HG03520 (cell line): ENCODE measurements around the gene ARCN1.

Experiments used
- ATAC-seq: cut with Tn5 transposase; IDR thresholded peaks from one replicate; pipeline ENCODE4 v1.9.1; 2021; ENCODE audit warnings: mild to moderate bottlenecking, moderate library complexity; ENCODE audit not compliant: unreplicated experiment

ARCN1 gene

DNA sequence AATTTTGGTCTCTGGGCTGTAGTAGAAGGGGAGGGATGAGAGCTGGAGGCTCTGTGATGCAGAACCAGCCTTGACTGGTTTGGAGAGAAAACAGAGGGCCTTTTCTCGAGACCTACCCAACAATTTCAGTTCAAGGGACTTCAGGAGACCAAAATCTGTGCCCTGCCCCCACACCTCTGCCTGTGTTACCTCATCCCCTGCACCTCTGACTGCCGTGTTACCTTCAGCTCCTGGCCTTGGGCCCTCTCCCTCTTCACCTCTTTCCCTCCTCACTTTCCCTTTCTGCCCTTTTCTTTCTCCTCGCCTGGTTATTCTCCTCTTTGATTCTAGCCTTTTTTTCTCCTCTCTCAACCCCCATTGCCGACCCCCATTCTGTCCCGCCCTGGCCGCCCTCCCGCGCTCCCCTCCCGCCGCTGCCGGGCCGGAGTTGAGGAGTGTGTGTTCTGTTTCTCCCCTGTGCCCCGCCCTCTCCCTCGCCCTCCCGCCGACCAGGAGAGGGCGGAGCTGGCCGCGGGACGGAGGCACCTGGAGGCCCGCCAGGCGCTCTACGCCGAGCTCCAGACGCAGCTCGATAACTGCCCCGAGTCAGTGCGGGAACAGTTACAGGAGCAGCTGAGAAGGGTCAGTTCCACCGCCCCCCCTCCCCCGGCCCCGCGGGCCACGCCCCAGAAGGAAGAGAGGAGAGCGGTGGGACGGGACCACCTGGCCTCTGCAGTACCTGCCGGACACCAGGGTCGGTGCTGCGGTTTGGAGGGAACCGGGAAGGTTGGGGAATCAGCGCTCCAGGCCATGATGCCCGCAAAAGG lies 62.4 kb downstream of the ARCN1 start:
- no peak for ATAC-seq

DNA sequence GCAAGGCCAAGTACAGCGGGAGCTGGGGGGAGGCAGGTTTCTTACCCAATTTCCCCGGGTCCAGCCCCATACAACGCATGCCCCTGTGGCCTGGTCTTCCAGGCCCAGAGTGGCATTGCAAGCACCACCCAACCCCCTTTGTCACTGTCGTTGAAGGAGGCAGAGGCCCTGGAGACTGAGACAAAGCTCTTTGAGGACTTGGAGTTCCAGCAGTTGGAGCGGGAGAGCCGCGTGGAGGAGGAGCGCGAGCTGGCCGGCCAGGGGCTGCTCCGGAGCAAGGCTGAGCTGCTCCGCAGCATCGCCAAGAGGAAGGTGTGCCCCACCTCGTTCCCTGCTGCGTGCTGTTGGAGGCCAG lies 63.0 kb downstream of the ARCN1 start:
- ATAC-seq, result no peak

DNA sequence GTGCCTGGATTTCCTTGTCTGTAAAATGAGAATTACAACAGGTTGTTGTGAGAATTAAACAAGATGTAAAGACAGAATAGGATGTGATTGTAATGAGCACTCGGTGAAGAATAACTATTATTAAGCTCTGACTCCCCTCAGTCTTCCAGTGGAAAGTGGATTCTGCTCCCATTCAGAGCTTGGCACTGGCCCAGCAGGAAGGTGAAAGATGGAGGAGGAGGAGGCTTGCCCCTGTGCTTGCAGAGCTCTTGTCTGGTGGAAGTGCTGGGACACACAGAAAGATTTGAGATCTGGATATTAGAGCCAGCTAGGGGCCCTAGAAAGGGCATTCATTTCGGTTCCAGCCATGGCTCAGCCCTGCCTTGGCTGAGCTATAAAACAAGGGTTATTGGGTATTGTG lies 63.4 kb downstream of the ARCN1 start:
- no peak for ATAC-seq

DNA sequence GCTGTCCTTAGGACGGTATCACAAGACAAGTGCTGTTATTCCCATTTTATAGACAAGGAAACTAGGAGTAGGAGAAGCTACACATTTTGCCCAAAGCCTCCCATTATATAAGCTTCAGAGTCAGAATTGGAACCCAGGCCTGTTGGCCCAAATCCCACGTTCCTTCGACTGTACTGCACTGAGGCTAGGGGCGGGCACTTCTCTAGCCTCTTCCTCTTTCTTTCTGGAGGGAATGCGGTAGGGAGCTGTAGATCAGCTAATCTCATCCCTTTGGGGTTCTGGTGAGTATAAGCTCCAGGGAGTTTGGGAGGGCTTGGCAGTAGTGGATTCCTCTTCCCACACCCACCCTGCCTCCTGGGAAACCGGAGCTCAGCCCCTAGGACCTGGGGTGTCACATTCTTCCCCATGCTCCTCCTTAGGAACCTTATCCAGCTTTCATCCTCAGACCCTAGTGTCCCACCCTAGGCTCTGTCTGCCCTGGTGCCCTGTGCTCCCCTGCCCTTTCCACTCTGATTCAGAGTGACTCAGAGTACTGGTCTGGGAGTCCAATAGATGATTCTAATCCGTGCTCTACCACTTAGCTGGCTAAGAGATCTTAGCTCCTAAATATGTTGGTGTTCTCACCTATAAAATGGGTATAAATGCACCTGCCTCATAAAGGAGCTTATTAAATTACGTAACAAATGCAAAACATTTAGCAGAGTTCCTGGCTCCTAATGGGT lies 64.5 kb downstream of the ARCN1 start:
- ATAC-seq, result no peak

DNA sequence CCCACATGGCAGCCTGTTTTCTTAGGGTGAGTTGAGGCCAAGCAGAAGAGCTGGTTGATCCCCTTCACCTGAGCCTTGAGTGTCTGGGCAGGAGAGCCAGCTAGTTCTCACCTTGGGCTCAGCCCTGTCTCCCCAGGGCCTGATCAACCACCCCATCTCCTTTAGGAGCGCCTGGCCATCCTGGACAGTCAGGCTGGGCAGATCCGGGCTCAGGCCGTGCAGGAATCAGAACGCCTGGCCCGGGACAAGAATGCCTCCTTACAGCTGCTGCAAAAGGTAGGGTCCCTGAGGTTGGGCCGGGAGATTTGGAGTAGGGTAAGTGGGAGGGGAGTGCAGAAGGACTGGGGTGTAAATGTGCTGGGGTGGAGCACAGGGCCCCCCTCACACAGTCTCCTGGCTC lies 66.5 kb downstream of the ARCN1 start:
- ATAC-seq, result no peak

DNA sequence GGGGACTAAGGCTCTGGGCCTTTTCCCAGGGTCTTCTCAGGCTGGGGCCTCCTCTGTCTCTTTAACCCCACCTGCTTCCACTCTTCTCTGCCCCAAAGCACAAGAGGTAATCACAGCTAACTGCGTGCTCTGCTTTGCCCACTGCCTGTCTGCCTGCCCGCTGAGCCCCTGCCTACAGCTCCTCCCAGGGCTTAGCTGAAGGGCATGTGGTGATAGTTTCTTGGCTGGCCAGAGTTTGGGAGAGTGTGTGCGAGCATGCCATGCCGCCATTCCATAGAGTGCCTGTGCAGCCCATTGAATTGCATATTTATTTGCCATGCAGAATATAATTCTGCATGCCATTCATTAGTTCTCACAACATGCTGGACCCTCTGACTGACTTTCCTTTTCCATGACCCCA lies 67.7 kb downstream of the ARCN1 start:
- ATAC-seq, result no peak

DNA sequence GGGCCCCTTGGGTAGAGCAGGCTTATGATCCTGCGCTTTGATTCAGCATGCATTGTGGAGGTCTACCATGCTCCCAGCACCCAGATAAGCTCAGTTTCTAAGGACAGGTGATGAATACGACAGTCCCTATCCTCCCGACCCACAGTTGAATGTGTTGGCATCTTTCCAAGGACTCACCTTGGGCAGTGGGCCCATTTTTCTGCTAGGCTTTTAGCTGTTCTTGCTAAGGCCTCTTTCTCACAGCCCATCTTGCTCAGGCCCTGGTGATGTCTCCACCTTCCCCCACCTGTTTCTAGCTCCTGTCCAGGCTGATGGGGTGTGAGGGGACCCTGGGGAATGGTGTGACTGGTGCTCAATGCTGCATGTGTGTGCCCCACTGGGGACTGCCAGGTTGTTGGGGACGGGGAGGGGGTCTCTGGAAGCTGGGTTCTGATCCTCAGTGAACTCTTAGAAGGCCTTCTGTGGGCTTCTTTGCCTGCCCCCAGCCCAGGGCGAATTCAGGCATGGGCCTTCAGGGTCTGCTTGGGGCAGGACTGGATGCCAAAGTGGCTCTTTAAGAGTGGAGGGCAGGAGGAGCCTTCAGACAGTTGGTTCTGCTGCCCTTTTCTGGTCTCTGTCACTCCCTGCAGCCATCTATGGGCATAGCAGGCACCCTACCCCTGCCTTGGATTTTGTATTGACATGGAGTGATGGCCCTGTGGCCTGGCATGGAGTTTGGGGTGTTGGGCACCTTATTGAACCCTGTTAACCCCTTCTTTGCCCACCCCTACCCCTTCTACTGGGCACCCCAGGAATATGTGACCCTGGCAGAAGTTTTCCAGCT lies 68.3 kb downstream of the ARCN1 start:
- no peak for ATAC-seq

DNA sequence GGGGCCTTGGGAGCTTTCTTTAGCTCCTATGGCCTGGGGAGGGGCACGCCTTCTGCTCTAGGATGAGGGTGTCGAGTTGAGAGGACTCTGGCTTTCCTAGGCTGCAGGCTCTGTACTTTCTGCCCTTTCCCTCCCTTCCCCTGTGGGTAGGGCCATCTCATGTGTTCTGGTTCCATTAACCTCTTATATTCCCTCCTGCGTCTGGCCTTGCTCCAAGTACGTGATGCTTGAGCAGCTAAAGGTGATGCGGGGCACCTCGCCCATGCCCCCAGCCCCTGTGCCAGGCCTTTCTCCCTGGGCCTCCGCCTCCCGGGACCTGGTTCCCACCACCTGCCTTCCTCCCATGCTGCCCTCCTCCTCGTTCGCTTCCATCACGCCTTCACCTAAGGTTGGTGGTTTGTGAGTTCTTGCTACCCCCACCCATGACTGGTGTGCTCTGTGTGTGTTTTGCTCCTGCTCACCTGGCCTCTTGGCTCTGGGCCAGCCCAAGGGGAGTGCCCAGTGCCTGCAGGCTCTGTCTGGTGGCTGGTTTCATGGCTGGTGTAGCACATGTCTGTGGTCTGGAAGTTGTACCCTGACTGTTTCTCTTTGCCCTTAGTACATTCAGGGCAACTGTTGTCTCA lies 69.3 kb downstream of the ARCN1 start:
- no peak for ATAC-seq

DNA sequence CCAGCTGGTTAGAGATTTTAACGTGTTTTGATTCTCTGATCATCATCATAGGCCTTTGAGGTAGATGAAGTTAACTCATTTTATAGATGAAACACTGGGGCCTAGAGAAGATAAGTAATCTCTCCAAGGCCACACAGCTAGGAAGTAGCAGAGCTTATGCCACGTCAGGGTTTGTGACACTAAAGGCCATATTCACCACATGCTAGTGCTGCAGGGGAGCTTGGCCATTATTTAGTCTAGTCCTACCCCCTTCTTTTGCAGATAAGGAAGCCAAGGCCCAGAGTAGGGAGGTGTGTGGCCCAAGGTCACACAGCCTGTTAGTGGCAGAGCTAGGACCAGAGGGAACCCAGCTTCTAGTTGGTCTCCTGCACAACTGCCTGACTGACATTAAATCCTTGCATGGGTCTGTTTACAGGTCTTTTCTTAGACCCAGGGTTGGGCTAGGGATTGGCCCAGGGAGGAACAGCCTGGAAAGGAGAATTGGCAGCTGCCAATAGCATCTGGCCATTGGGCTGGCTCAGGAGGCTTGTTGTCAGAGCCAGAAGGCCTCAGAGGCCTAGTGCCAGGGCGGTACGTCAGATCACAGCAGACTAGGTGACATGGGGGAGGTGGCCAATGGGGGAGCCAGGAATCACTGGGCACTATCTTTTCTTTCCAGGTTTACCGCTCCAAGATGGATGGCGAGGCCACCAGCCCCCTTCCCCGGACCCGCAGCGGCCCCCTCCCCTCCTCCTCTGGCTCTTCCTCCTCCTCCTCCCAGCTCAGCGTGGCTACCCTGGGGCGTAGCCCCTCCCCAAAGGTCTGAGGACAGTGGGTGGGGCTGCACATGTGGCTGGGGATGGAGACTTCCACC lies 71.2 kb downstream of the ARCN1 start:
- ATAC-seq, result no peak

DNA sequence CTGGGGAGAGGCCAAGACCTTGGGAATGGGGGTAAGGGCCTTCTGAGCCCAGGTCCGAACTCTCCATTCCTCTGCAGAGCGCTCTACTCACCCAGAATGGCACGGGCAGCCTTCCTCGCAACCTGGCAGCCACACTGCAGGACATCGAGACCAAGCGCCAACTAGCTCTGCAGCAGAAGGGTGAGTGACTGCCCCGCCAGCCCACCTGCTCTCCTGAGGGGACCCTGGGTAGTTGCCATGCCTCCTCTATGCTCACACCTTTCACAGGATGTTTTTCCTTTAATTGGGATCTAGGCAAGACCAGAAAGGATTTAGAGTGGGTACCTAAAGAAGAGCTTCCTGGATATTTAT lies 71.8 kb downstream of the ARCN1 start:
- ATAC-seq, result no peak

DNA sequence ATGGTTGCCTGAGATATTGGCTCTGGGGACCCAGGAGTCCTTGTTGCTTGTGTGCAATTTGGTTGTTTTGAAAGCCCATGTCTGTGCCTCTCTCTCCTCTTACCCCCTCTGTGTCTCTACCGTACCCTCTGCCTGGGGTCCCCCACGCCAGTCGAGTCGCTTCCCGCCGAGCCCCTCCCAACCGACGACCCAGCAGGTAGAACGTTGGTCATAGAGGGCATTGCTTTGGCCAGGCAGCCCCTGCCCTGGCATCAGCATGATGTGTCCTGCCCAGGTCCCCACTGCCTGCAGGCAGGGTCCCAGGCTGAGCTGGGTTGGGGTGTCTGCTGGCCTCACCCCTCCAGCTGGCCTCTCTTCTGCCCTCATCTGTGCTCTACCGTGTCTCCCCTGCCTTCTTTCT lies 72.3 kb downstream of the ARCN1 start:
- ATAC-seq, result no peak

DNA sequence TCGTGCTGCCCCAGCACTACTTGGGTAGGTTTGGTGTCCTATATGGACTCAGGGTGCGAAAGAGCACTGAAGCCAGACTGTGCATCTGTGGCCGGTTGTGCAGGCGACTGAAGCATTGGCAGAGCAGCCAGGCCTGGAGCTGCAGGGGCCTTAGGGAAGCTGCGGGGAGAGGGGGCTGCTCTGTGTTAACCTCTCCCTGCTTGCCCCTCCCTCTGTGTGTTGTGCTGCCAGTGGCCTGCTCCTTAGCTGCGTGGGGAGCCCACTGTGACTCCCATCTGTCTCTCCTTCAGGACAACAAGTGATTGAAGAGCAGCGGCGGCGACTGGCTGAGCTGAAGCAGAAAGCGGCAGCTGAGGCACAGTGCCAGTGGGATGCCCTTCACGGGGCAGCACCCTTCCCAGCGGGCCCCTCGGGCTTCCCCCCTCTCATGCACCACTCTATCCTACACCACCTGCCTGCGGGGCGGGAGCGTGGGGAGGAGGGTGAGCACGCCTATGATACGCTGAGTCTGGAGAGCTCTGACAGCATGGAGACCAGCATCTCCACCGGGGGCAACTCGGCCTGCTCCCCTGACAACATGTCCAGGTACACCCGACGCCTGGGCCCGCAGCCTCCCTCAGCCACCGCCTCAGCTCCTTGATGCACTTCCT lies 73.0 kb downstream of the ARCN1 start:
- ATAC-seq, result no peak

DNA sequence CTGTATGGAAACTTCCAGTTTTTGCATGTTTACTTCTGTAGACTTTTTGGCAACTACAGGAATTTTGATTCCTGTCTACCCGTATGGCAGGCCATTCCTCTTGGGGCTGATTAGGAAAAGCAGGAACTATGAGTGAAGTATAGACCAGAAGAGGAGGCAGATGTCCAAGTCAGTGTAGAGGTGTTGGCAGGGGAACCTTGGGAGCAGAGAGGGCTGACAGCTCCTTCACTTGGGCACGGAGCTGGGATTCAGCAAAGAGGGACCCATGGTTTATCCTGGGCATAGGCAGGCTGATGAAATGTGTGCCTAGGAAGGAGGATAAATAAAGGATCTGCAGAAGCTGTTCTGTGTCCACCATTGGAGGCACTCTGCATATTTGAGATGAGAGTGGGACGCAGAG lies 74.2 kb downstream of the ARCN1 start:
- no peak for ATAC-seq

DNA sequence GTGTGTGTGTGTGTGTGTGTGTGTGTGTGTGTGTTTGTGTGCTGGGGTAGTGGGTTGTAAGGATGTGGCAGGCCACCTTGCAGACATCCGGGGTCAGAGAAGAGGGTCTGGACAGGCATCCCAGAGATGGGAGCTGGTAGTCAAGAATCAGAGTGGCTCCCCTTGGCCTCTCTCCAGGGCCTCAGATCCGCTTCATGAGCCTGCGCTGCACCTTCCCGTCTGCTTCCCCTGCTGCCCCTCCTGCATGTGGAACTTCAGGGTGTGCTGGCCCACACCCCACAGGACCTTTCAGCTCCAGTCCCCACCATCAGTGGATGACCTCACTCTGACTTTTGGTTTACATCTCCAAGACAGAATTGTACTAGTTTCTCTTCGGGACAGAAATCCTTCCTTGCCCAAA lies 76.1 kb downstream of the ARCN1 start:
- no peak for ATAC-seq

DNA sequence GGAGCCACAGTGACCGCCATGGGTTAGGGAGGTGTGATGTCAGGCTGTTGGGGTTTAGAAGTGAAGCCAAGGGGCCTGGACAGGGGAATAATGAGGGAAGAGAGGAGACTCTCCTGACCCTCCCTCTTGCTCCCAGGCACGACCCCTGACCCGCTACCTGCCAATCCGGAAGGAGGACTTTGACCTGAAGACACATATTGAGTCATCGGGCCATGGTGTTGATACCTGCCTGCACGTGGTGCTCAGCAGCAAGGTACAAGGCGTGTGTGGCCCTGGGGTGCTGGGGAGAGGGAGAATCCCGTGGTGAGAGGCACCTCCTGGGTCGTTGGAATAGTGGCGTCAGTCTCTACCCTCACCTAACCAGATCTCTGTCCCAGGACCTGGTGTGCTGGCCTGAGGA lies 77.7 kb downstream of the ARCN1 start:
- no peak for ATAC-seq

DNA sequence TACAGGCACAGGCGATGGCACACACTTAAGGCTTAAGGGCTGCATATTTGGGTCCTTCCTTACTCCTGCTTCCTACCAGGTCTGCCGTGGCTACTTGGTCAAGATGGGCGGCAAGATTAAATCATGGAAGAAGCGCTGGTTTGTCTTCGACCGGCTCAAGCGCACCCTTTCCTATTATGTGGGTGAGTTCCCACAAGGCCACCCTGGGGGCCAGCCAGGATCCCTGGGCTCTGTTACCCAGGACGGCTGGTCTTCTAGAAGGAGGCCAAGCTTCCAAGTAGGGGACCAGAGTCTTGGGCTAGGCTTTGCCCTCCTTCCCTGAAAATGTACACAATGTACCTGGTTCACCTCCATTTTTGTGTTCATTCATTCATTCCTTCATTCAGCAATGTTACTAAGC lies 78.2 kb downstream of the ARCN1 start:
- no peak for ATAC-seq

DNA sequence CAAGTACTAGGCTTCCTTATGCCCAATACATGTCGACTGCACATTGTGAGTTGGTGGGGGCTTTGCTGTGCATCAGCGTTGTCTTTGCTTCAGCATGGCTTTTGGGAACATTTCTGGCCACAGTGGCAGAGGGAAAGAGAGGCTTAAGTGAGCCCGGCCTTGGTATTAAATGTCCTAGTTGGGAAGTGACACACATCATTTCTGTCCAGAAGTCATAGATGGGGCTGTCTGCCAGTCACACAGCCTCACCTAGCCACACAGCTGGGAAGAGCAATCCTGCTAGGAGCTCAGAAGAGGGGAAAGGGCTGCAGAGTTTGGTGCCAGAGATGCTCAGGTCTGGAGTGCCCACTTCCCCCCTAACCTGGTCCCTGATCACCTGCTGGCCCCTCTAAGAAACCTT lies 79.6 kb downstream of the ARCN1 start:
- no peak for ATAC-seq
